Natural killer cell (primary cell): ENCODE measurements around the gene PRDX6. TPM values are rescaled to one million over a fixed set of nuclear protein-coding genes. Genes with fewer than 3 reads are reported as not detected.

Source experiments
- ATAC-seq, 3 donors: fragments of 150-1000 bp in 2 of 3; fragments of 200-7000 bp in 1 of 3; cut with Tn5 transposase; 1 replicate in 1 of 3; 2 replicates in 2 of 3; pipeline ENCODE4 v1.10.0; 2021; ENCODE audit warnings: mild to moderate bottlenecking in 2 of 3, moderate library complexity in 2 of 3
- DNase-seq, 2 donors: peaks; one replicate each; pipeline versions ENCODE4 v3.0.0 to v3.0.0-alpha.2; 2013 to 2021; ENCODE audit warnings: mixed read lengths in 1 of 2
- H3K27ac ChIP-seq: one replicate; pipeline ENCODE4 v1.5.1; 2013; ENCODE audit warnings: mild to moderate bottlenecking, low read length
- H3K27me3 ChIP-seq: one replicate; pipeline ENCODE4 v1.6.1; 2013; ENCODE audit warnings: low read length; ENCODE audit not compliant: control insufficient read depth, insufficient read depth
- H3K36me3 ChIP-seq: one replicate; pipeline ENCODE4 v1.6.1; 2013; ENCODE audit warnings: low read length; ENCODE audit not compliant: control insufficient read depth, insufficient read depth
- H3K4me1 ChIP-seq: one replicate; pipeline ENCODE4 v1.6.1; 2013; ENCODE audit warnings: low read length; ENCODE audit not compliant: control insufficient read depth, insufficient read depth
- H3K4me3 ChIP-seq: one replicate; pipeline ENCODE4 v1.5.1; 2013; ENCODE audit warnings: low read length
- H3K9me3 ChIP-seq: one replicate; pipeline ENCODE4 v1.6.1; 2013; ENCODE audit warnings: low read length; ENCODE audit not compliant: control insufficient read depth, insufficient read depth
- H3K27ac Mint-ChIP-seq, 2 donors: one replicate each; pipeline ENCODE4 v1.8.0; 2022; ENCODE audit warnings: mild to moderate bottlenecking in 2 of 2, mixed read lengths in 2 of 2, moderate library complexity in 1 of 2
- H3K27me3 Mint-ChIP-seq, 2 donors: one replicate each; pipeline ENCODE4 v1.8.0; 2022; ENCODE audit warnings: low read depth in 2 of 2, mixed read lengths in 2 of 2
- H3K36me3 Mint-ChIP-seq: one replicate; pipeline ENCODE4 v1.8.0; 2022; ENCODE audit warnings: mixed read lengths
- H3K4me1 Mint-ChIP-seq, 2 donors: one replicate each; pipeline ENCODE4 v1.8.0; 2022; ENCODE audit warnings: mixed read lengths in 2 of 2
- H3K4me3 Mint-ChIP-seq: one replicate; pipeline ENCODE4 v1.8.0; 2022; ENCODE audit warnings: mild to moderate bottlenecking, moderate library complexity, mixed read lengths
- H3K9me3 Mint-ChIP-seq, 2 donors: one replicate each; pipeline ENCODE4 v1.8.0; 2022; ENCODE audit warnings: mixed read lengths in 2 of 2
- WGBS: methylation state at CpG from one replicate; pipeline ENCODE4 v1.1.7; 2013; ENCODE audit warnings: missing lambda C conversion rate; ENCODE audit not compliant: insufficient coverage; 5-methylcytosine and 5-hydroxymethylcytosine counted together
- intact Hi-C: fragments of 100-400 bp; cut with micrococcal nuclease; formaldehyde crosslinking; loops from one replicate; pipeline ENCODE4 v1.14.2; 2022
- total RNA-seq, 4 donors: library from RNA; stranded (reverse); fragments of 120-200 nt in 1 of 4; gene quantifications; one replicate each; pipeline versions ENCODE4 v1.2.3 to v1.2.4, GENCODE V29; 2013 to 2022
- TF ChIP-seq, protein P1 (sequence below): fragments of 200-600 bp; IDR thresholded peaks from one replicate; pipeline ENCODE4 v1.8.0; 2022; ENCODE audit warnings: antibody characterized with exemption

The PRDX6 gene
- total RNA-seq, 3 donors from 2014 or later (not counting 1 experiment from before 2014, with no cell fraction given) = 95.2 to 99.9 (median 99.9) TPM

DNA sequence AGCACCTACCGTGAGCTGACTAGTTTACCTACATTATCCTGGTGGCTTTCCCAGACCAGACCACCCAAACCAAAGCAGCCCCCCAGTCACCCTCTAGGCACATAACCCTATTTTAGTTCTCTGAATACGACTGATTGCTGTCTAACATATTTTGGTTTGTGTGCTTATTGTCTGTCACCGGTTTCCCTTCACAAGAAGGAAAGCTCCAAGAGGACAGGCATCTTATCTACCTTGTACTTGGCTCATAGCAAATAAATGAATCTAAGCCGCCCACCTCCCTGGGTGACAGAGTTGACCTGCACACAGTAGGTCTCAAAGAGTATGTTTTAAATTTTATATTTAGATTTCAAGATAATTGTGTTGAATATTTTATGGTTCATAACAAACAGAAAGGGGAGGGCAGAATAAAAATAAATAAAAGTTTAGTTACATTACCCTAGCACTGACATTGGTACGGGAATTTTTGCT is 904 bp upstream of the PRDX6 start:
- Histone ChIP-seq H3K9me3 (peaks cover under 1% of the 10 kb centered on the region), H3K4me3 (peak overlapping the region; percentile 76), H3K4me1 (peaks cover 23% of the 10 kb centered on the region), H3K36me3 (peaks cover 2% of the 10 kb centered on the region), H3K27me3 (no peaks in the 10 kb centered on the region), H3K27ac (peak overlapping the region; percentile 94)
- DNase-seq (no peak), ATAC-seq (peak in 1 of 3 donors; percentile 0)
- Mint-ChIP-seq H3K36me3 (peaks cover 6% of the 10 kb centered on the region), H3K4me3 (peak overlapping the region; percentile 89), H3K4me1 (peaks cover 58 to 66% of the 10 kb centered on the region in 2 donors), H3K27me3 (no peaks in the 10 kb centered on the region), H3K9me3 (no peaks in the 10 kb centered on the region), H3K27ac (peak overlapping the region; percentile 90 to 98)
- 57% methylated on average over 5 of the region's 5 CpGs for WGBS
- intact Hi-C loops = loop anchor here (1.0 to 5.0 kb wide), 4 partner anchors 44 to 944 kb away; partner anchors contain the start of genes CENPL, DARS2 and SUCO
- TF ChIP-seq, protein P1, sequence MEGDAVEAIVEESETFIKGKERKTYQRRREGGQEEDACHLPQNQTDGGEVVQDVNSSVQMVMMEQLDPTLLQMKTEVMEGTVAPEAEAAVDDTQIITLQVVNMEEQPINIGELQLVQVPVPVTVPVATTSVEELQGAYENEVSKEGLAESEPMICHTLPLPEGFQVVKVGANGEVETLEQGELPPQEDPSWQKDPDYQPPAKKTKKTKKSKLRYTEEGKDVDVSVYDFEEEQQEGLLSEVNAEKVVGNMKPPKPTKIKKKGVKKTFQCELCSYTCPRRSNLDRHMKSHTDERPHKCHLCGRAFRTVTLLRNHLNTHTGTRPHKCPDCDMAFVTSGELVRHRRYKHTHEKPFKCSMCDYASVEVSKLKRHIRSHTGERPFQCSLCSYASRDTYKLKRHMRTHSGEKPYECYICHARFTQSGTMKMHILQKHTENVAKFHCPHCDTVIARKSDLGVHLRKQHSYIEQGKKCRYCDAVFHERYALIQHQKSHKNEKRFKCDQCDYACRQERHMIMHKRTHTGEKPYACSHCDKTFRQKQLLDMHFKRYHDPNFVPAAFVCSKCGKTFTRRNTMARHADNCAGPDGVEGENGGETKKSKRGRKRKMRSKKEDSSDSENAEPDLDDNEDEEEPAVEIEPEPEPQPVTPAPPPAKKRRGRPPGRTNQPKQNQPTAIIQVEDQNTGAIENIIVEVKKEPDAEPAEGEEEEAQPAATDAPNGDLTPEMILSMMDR = no peak

DNA sequence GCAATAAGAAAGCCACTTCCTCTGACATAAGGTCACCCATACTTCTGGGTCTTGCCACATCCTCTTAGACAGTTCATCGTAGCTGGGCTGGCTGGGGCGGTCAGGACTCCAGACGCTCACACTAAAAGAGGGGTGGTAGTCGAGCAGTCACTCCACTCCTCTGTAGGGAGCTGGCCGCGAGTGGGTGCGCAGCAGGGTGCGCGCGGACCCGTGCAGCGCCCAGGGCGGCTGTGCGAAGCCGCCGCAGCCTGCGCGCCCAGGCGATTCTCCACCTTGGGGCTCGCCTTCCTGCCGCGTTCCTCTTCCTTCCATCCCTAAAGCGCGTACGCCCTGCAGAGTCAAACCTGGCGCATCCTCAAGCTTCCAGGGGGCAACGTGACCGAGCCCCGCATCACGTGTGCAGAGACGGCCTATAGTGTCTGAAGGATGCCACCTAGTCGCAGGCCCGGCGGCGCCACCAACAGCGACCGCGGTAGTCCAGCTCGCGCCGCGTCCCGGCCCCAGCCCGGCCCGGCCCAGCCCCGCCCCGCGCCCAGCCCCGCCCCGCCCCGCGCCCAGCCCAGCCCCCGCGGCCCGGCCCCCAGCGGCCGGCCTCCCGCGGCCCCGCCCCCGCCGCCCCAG is 360 bp upstream of the PRDX6 start:
- no peaks in the 10 kb centered on the region for H3K27me3 ChIP-seq
- peak overlapping the region; percentile 94 for H3K27ac ChIP-seq
- peak; percentile 77 to 92 (median 85) for ATAC-seq
- no peaks in the 10 kb centered on the region for H3K9me3 Mint-ChIP-seq
- under 1% methylated on average over 62 of the region's 62 CpGs for WGBS
- H3K36me3 Mint-ChIP-seq = peaks cover 9% of the 10 kb centered on the region
- TF ChIP-seq, protein P1 = no peak
- peaks cover 58 to 69% of the 10 kb centered on the region in 2 donors for H3K4me1 Mint-ChIP-seq
- H3K27ac Mint-ChIP-seq = peak overlapping the region; percentile 90 to 98
- H3K4me3 ChIP-seq = peak overlapping the region; percentile 85
- intact Hi-C loops = loop anchor here (1.0 to 5.0 kb wide), 4 partner anchors 44 to 944 kb away; partner anchors contain the start of genes CENPL, DARS2 and SUCO
- peak; percentile 75 to 89 for DNase-seq
- peak overlapping the region; percentile 89 for H3K4me3 Mint-ChIP-seq
- H3K9me3 ChIP-seq = no peaks in the 10 kb centered on the region
- peaks cover 23% of the 10 kb centered on the region for H3K4me1 ChIP-seq
- peaks cover 7% of the 10 kb centered on the region for H3K36me3 ChIP-seq
- no peaks in the 10 kb centered on the region for H3K27me3 Mint-ChIP-seq

DNA sequence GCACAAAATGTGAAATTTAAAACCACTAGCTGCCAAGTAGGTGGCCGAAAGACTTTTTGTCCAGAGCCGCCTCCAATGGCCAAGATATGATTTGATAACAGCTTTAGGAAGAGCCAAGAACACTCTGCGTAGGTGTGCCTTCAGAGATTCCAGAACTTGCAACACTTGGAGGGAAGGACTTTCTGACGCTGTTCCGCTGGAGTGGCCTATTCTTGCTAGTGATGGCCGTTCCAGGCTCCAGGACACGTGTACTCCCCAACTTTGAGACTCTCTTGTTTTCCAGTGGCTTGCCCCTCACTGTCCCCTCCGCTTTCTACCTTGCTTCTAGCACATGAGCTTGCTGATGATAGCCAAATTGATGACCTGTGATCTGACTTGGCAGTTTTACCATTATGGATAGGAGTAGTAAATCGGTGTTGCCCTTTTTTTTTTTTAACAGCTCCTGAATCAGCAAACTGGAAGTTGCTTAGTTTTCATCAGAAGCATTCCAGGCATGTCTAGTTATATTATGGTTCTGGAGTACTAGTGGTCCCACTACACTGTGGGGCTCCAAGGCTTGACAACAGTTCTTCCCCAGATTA is 1.0 kb downstream of the PRDX6 start:
- ATAC-seq (no peak), DNase-seq (peak in 1 of 2 donors; percentile 24)
- H3K27ac ChIP-seq = no peak overlapping the region
- Mint-ChIP-seq H3K27me3 (no peaks in the 10 kb centered on the region), H3K27ac (peak overlapping the region; percentile 90 to 98), H3K36me3 (peaks cover 17% of the 10 kb centered on the region), H3K9me3 (no peaks in the 10 kb centered on the region), H3K4me1 (peaks cover 51 to 70% of the 10 kb centered on the region in 2 donors), H3K4me3 (peak overlapping the region; percentile 84)
- TF ChIP-seq, protein P1 = no peak
- H3K4me3 ChIP-seq = peak overlapping the region; percentile 85
- WGBS = 36% methylated on average over 9 of the region's 9 CpGs
- intact Hi-C loops = loop anchor here (5.0 kb wide), 2 partner anchors 46 to 946 kb away; partner anchors contain the start of gene SUCO
- no peaks in the 10 kb centered on the region for H3K27me3 ChIP-seq
- H3K36me3 ChIP-seq = peaks cover 21% of the 10 kb centered on the region
- peaks cover 23% of the 10 kb centered on the region for H3K4me1 ChIP-seq
- H3K9me3 ChIP-seq = no peaks in the 10 kb centered on the region
